ENCODE data around the gene DEPDC1B.

GRCh38 chr5:60549841-60550240, 150.1 kb downstream of the DEPDC1B start:
- TF ChIP-seq CTCF (conservative IDR thresholded peaks at IDR 0.05) (no peak), EZH2 (IDR thresholded peaks at IDR 0.05; ENCODE audit: low read depth) (no peak)
